ENCODE measurements around the gene GRAMD1B.

DNA sequence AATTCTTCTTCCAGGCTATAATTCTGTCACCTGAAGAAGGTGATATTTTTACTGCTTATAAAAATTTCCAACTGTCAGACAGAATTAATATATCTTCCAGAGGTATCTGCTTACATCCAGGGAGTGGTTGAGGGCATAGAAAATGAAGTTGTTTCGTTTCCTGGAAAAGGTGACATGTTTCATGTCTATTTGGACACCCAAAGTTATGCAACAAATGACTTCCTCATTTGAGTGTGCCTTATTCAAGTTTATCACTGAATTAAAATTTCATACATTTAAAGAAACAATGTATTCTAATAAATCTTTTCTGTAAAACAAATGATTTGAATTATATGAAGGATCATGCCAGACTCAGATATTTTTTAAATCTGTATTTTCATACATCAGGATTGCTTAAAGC, 8.5 kb upstream of the GRAMD1B start:
- TF ChIP-seq, protein P1, sequence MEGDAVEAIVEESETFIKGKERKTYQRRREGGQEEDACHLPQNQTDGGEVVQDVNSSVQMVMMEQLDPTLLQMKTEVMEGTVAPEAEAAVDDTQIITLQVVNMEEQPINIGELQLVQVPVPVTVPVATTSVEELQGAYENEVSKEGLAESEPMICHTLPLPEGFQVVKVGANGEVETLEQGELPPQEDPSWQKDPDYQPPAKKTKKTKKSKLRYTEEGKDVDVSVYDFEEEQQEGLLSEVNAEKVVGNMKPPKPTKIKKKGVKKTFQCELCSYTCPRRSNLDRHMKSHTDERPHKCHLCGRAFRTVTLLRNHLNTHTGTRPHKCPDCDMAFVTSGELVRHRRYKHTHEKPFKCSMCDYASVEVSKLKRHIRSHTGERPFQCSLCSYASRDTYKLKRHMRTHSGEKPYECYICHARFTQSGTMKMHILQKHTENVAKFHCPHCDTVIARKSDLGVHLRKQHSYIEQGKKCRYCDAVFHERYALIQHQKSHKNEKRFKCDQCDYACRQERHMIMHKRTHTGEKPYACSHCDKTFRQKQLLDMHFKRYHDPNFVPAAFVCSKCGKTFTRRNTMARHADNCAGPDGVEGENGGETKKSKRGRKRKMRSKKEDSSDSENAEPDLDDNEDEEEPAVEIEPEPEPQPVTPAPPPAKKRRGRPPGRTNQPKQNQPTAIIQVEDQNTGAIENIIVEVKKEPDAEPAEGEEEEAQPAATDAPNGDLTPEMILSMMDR (IDR thresholded peaks at IDR 0.05): no peak
- no peak for TF ChIP-seq POLR2A (IDR thresholded peaks at IDR 0.05; ENCODE audit: low read depth)
